Neural cell (in vitro differentiated cells): ENCODE measurements around the gene ARFGAP3.

Source experiments
- EP300 ChIP-seq: fragments of 450-650 bp; conservative IDR thresholded peaks from 2 replicates; pipeline ENCODE4 v1.6.1; 2014; ENCODE audit warnings: antibody characterized with exemption, mild to moderate bottlenecking, moderate library complexity; ENCODE audit not compliant: poor library complexity, severe bottlenecking
- EZH2 ChIP-seq: fragments of 200-600, 300-800 bp; shearing (Covaris generic), sonication (generic); IDR thresholded peaks from 2 replicates; pipeline ENCODE4 v1.6.1; 2014; ENCODE audit warnings: antibody characterized with exemption, low read length, borderline replicate concordance, mild to moderate bottlenecking; ENCODE audit not compliant: insufficient read depth, poor library complexity, severe bottlenecking
- RAD21 ChIP-seq: fragments of 450-650 bp; conservative IDR thresholded peaks from 2 replicates; pipeline ENCODE4 v1.6.1; 2014; ENCODE audit warnings: antibody characterized with exemption, mild to moderate bottlenecking, moderate library complexity
- TAF1 ChIP-seq: IDR thresholded peaks from 2 replicates; pipeline ENCODE4 v1.6.1; 2012; ENCODE audit warnings: low read depth
- TF ChIP-seq, protein P1 (sequence below): fragments of 450-650 bp; IDR thresholded peaks from 2 replicates; pipeline ENCODE4 v1.5.1; 2014; ENCODE audit warnings: antibody characterized with exemption, mild to moderate bottlenecking, moderate library complexity; ENCODE audit not compliant: poor library complexity, severe bottlenecking
- TF ChIP-seq, protein P2 (sequence below): IDR thresholded peaks from 2 replicates; pipeline ENCODE4 v1.6.1; 2012; ENCODE audit warnings: borderline replicate concordance

DNA sequence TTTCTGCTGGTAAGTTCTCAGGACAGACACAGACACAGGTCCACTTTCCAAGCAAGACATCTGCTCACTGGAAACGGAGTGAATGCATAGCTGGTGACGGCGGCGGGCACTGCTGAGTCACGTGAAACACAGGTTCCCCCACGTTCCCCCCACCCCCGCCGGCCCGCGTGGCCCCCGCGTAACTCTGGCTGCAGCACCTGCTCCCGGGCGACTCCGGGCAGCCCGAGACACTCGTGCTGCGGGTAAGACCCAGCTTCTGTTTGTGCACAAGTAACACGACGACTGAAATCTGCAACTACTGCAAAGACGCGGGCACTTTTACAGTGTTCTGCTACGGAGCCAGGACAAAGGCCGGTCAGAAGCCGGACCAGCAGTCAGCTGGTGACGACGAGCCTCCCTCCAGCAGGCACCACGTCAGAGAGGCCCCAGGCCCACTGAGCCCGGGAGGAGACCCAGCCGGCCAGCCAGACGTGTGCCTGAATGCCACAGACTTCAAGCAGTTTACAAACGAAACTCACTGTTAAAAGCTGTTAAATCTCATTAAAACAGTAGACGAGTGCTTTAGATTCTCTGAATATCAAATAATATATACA, 12.9 kb upstream of the ARFGAP3 start:
- TF ChIP-seq, protein P1, sequence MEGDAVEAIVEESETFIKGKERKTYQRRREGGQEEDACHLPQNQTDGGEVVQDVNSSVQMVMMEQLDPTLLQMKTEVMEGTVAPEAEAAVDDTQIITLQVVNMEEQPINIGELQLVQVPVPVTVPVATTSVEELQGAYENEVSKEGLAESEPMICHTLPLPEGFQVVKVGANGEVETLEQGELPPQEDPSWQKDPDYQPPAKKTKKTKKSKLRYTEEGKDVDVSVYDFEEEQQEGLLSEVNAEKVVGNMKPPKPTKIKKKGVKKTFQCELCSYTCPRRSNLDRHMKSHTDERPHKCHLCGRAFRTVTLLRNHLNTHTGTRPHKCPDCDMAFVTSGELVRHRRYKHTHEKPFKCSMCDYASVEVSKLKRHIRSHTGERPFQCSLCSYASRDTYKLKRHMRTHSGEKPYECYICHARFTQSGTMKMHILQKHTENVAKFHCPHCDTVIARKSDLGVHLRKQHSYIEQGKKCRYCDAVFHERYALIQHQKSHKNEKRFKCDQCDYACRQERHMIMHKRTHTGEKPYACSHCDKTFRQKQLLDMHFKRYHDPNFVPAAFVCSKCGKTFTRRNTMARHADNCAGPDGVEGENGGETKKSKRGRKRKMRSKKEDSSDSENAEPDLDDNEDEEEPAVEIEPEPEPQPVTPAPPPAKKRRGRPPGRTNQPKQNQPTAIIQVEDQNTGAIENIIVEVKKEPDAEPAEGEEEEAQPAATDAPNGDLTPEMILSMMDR: no peak
- TF ChIP-seq EZH2 (no peak), RAD21 (no peak), EP300 (no peak), TAF1 (no peak)
- TF ChIP-seq, protein P2, sequence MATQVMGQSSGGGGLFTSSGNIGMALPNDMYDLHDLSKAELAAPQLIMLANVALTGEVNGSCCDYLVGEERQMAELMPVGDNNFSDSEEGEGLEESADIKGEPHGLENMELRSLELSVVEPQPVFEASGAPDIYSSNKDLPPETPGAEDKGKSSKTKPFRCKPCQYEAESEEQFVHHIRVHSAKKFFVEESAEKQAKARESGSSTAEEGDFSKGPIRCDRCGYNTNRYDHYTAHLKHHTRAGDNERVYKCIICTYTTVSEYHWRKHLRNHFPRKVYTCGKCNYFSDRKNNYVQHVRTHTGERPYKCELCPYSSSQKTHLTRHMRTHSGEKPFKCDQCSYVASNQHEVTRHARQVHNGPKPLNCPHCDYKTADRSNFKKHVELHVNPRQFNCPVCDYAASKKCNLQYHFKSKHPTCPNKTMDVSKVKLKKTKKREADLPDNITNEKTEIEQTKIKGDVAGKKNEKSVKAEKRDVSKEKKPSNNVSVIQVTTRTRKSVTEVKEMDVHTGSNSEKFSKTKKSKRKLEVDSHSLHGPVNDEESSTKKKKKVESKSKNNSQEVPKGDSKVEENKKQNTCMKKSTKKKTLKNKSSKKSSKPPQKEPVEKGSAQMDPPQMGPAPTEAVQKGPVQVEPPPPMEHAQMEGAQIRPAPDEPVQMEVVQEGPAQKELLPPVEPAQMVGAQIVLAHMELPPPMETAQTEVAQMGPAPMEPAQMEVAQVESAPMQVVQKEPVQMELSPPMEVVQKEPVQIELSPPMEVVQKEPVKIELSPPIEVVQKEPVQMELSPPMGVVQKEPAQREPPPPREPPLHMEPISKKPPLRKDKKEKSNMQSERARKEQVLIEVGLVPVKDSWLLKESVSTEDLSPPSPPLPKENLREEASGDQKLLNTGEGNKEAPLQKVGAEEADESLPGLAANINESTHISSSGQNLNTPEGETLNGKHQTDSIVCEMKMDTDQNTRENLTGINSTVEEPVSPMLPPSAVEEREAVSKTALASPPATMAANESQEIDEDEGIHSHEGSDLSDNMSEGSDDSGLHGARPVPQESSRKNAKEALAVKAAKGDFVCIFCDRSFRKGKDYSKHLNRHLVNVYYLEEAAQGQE: no peak
